AG08396 (cell line): ENCODE data around the gene ZNF124.

Experiments
- DNase-seq: peaks from one replicate; pipeline ENCODE4 v3.0.0; 2012; ENCODE audit warnings: low spot score, mixed read lengths

ZNF124 gene

DNA sequence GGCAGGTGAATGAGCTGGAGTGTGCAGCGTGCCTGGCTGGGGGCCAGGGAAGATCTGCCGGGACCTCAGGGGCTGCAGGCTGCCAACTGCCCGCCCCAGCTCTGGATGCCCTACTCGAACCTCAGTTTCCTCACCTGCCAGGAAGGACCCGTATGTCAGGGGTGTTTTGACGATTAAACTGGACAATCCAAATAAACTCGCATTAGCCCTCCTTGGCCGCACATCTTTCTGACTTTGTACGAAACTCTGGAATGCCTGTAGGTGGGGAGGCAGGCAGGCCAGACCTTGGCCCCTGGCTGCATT lies 59.4 kb downstream of the ZNF124 start:
- DNase-seq, result no peak

DNA sequence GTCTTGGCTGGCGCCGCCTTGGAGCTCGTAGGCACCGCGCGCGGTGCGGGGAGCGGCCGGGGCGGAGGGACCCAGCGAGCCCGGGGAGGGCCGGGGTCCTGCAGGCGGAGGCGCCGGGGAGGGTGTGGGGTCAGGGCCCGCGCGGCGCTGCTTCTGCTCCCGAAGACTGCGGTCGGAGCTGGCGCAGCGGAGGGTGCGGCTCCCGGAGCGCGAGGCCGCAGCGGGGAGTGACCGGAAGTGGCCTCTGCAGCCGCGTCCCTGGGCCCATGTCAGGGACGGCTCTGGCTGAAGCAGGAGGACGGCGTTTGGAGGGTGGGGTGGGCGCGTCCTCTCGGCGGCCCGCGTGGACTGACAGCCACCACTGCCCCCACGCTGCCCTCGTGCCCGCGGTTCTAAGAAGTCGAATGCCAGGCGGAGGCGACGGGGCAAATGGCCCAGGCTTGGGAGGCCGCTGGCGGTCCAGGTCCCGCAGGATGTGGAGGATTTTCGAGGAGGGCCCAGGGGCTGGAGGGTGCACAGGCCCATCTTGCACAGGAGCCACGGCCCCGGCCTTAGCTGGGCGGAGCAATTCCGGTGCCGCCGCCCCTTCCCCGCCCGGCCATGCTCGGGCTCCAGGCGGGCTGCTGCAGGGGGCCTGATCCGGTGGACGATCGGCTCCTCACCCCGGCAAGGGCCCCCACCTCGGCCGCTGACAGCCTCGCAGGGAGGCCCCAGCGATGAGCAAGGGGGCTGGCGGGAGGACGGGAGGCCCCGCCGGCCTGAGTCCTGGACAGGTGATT lies 59.9 kb downstream of the ZNF124 start:
- peak; percentile 89 for DNase-seq

DNA sequence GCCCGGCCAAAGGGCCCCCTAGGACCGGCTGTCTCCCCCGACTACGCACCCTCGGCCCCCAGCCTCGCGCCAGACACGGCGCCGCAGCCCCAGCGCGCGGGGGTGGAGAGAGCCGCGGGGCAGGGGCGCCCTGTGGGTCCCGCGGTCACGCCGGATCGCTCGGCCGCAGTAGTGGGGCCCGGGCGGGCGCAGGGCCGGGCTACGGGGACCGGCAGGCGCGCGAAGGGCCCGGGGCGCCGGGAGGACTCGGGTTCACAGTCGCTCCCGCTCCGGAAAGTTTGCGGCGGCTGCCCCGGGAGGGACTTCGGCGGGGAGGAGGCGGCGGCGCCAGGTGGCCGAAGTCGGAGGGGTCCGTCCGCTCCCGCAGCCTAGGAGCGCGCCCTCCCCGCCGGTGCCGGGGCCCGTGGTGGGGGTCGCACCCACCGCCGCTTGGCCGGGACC lies 60.5 kb downstream of the ZNF124 start:
- peak; percentile 69 for DNase-seq

DNA sequence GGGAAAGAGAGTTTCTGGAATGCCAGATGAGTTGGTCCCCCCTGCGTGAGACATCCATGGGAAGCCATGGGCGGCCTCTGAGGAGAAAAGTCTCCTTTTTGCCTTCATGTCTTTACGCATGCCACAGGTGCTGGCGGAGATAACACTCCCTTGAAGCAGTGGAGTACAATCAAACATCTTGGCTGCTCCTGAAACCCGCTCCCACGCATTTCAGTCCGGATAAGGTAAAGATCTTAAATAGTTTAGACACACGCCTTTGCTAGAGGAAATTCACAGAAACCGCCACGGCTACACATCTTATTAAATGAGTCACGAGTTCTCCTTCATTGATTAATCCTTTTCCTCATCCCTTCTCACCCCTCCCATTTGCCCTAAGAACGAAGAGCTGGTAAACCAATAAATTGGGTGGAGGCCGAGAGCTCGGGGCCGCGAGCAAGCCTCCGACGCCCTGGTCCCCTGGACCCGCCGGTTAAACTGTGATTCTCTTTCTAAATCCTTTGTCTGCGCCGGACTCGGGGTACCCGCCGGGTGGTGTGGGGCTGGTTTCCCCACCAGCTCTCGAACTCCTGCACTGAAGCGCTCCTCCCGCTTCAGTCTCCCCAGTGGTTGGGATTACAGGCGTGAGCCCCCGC lies 61.1 kb downstream of the ZNF124 start:
- no peak for DNase-seq

DNA sequence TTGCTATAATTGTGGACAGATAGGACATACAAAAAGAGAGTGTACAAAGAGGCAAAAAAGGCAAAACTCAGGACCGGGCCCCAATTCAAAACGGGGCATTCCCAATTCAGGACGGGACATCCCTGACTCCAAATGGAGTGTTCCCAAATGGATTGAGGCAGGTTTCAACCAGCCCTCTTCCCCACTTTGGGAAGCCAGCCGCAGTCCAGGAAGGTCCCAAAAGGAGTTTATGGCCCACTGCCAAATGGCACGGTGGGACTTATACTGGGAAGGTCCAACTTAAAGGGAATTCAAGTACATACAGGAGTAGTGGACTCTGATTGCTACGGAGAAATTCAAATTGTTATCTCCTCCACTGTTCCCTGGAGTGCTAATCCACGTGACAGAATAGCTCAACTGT lies 64.1 kb downstream of the ZNF124 start:
- DNase-seq, result no peak

DNA sequence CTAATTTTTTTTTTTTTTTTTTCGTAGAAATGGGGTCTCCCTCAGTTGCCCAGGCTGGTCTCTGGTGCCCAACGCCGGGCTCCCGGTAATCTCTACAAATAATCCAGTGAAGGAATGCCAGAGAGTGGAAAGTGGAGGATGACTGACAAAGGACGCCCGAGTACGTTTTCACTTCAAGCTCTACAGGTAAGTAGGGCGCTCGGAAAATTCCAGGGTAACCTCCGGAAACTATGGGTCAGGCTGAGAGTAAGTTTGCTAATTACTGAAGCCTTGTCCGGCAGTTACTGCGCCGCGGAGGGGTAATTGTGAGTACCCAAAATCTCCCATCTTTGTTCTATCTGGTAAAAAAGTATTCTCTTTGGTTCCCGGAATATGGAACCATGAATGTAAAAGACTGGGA lies 65.9 kb downstream of the ZNF124 start:
- no peak for DNase-seq
